Ramos (cell line): ENCODE data around the gene UNC13C.
"Not testable (repeated sequence)": the region's sequence is repeated elsewhere in the genome, so short reads cannot be mapped to it uniquely, and the experiment has no call there.

Experiments
- in situ Hi-C: fragments of 300-500 bp; cut with MboI; formaldehyde crosslinking; loops from one replicate; pipeline ENCODE4 v1.14.3; 2022; ENCODE audit warnings: low sequenced_read_pairs; ENCODE audit not compliant: unreplicated experiment

UNC13C gene

GRCh38 chr15:54374184-54374952, 396.1 kb downstream of the UNC13C start:
- in situ Hi-C loops: no loop called here

- in situ Hi-C loops: no loop called here
Measured at GRCh38 chr15:54387799-54388198, 409.6 kb downstream of the UNC13C start.

GRCh38 chr15:54388746-54389145, 410.5 kb downstream of the UNC13C start:
- in situ Hi-C loops: no loop called here

- in situ Hi-C loops: loop anchor here (25.0 kb wide), 1 partner anchor 323 kb away; no protein-coding TSS in a partner anchor
Measured at GRCh38 chr15:54410481-54410880, 432.2 kb downstream of the UNC13C start.

- in situ Hi-C loops: loop anchor here (25.0 kb wide), 1 partner anchor 337 kb away; no protein-coding TSS in a partner anchor
Measured at GRCh38 chr15:54424171-54424570, 445.9 kb downstream of the UNC13C start.

- in situ Hi-C loops: no loop called here
Measured at GRCh38 chr15:54428596-54428995, 450.4 kb downstream of the UNC13C start.

- in situ Hi-C loops: not testable (repeated sequence)
Measured at GRCh38 chr15:54450288-54450687, 472.0 kb downstream of the UNC13C start.

- in situ Hi-C loops: no loop called here
Measured at GRCh38 chr15:54456413-54456812, 478.2 kb downstream of the UNC13C start.

GRCh38 chr15:54462511-54462913, 484.3 kb downstream of the UNC13C start:
- in situ Hi-C loops: no loop called here

- in situ Hi-C loops: no loop called here
Measured at GRCh38 chr15:54481819-54482218, 503.6 kb downstream of the UNC13C start.

GRCh38 chr15:54482251-54482650, 504.0 kb downstream of the UNC13C start:
- in situ Hi-C loops: no loop called here

- in situ Hi-C loops: no loop called here
Measured at GRCh38 chr15:54500330-54500729, 522.1 kb downstream of the UNC13C start.

GRCh38 chr15:54502416-54503075, 524.3 kb downstream of the UNC13C start:
- in situ Hi-C loops: no loop called here

- in situ Hi-C loops: no loop called here
Measured at GRCh38 chr15:54504695-54505094, 526.5 kb downstream of the UNC13C start.

- in situ Hi-C loops: no loop called here
Measured at GRCh38 chr15:54506977-54507524, 528.8 kb downstream of the UNC13C start.

GRCh38 chr15:54514601-54515000, 536.4 kb downstream of the UNC13C start:
- in situ Hi-C loops: no loop called here

GRCh38 chr15:54515664-54516582, 537.7 kb downstream of the UNC13C start:
- in situ Hi-C loops: no loop called here

- in situ Hi-C loops: no loop called here
Measured at GRCh38 chr15:54517366-54517765, 539.1 kb downstream of the UNC13C start.

- in situ Hi-C loops: no loop called here
Measured at GRCh38 chr15:54518156-54518882, 540.1 kb downstream of the UNC13C start.

- in situ Hi-C loops: no loop called here
Measured at GRCh38 chr15:54519577-54519976, 541.3 kb downstream of the UNC13C start.
